Stimulated activated naive CD4-positive, alpha-beta T cell treated with Interleukin-2 at 50 U/mL for 16 hours (primary cell): ENCODE results near the gene CENPH.
"Not testable (repeated sequence)": the region's sequence is repeated elsewhere in the genome, so short reads cannot be mapped to it uniquely, and the experiment has no call there.

Experiments used
- DNase-seq: peaks from one replicate; lab custom pipeline; 2025; lab: John Stamatoyannopoulos, UW

Gene CENPH

GRCh38 chr5:69250593-69250992, 61.2 kb downstream of the CENPH start:
- no peak for DNase-seq

DNA sequence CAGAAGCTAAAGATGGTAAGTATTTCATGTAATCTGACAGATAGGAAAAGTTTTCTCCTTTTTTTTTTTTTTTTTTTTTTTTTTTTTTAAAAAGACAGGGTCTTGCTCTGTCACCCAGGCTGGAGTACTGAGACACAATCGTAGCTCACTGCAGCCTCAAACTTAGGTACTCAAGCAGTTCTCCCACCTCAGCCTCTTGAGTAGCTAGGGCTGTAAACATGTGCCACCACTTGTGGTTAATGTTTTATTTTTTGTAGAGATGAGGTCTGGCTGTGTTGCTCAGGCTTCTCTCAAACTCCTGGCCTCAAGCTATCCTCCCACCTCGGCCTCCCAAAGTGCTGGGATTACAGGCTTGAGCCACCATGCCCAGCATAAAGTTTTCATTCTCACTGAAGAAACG, 63.1 kb downstream of the CENPH start:
- DNase-seq, result no peak

DNA sequence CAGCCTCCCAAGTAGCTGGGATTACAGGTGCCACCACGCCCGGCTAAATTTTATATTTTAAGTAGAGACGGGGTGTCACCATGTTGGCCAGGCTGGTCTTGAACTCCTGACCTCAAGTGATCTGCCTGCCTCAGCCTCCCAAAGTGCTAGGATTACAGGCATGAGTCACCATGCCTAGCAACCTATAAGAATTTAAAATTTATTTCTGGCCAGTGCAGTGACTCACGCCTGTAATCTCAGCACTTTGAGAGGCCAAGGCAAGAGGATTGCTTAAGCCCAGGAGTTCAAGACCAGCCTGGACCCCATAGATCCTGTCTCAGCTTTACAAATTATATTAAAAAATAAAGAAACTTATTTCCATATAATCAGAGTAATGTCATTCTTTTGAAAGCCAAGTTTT, 66.6 kb downstream of the CENPH start:
- not testable (repeated sequence) for DNase-seq

GRCh38 chr5:69257577-69257976, 68.2 kb downstream of the CENPH start:
- no peak for DNase-seq
